ENCODE measurements around the gene PRICKLE4.

The PRICKLE4 gene

DNA sequence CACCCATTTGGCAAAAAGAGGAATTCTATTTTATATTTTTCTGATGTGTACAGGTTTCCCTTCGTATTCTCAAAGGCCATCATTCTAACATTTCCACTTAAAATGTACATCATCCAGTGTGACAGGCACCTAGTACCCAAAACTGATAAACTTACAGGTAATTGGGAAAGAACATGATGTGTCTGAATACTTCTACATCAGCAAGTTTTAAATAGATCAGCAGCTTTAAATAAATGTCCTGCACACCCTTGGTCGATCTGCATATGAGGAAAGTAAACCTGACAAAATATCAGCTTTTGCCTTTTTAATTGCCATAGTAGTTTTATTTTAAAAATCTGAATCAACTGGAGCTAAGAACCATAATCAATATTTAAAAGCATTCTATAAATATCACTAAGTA is 33.4 kb downstream of the PRICKLE4 start:
- Histone ChIP-seq H3K4ac (ENCODE audit: low read depth, low read length) (no peak overlapping the region), H2AFZ (ENCODE audit: insufficient read depth, low read length, poor library complexity) (no peak overlapping the region), H3K4me2 (ENCODE audit: low read length) (no peak overlapping the region), H3K4me3 (ENCODE audit: low read depth, low read length) (no peak overlapping the region), H2BK5ac (ENCODE audit: low read depth, low read length, poor library complexity) (no peak overlapping the region), H3K27me3 (ENCODE audit: insufficient read depth, low read length) (no peaks in the 10 kb centered on the region), H2BK12ac (ENCODE audit: low read length) (no peak overlapping the region), H3K9ac (ENCODE audit: low read length) (no peak overlapping the region), H3K18ac (ENCODE audit: low read length) (no peak overlapping the region), H4K12ac (ENCODE audit: low read depth, low read length) (no peak overlapping the region), H4K91ac (ENCODE audit: low read depth, low read length) (no peak overlapping the region), H3K36me3 (ENCODE audit: control insufficient read depth in 1 of 2, insufficient read depth in 2 of 2, low read length in 2 of 2) (no peaks in the 10 kb centered on the region), H4K8ac (ENCODE audit: low read depth, low read length) (no peak overlapping the region), H3K4me1 (ENCODE audit: control insufficient read depth in 1 of 2, insufficient read depth in 2 of 2, low read length in 2 of 2) (peaks cover 7% of the 10 kb centered on the region in 2 experiments), H3K9me3 (ENCODE audit: insufficient read depth, low read depth, low read length) (no peaks in the 10 kb centered on the region), H3K79me2 (ENCODE audit: control insufficient read depth, insufficient read depth, low read length, poor library complexity) (no peaks in the 10 kb centered on the region), H2AK5ac (ENCODE audit: low read length) (no peak overlapping the region), H2BK120ac (ENCODE audit: insufficient read depth, low read length, poor library complexity) (no peak overlapping the region), H3K79me1 (ENCODE audit: low read length) (peaks cover 12% of the 10 kb centered on the region), H3K23ac (ENCODE audit: low read length) (no peak overlapping the region), H3K27ac (ENCODE audit: low read depth, low read length) (no peak overlapping the region), H3K14ac (ENCODE audit: low read length) (no peak overlapping the region)
- no CpG with 5 or more reads among the region's 2 CpGs for WGBS (ENCODE audit: extremely low coverage, insufficient coverage, insufficient read length)
- DNase-seq: no peak

DNA sequence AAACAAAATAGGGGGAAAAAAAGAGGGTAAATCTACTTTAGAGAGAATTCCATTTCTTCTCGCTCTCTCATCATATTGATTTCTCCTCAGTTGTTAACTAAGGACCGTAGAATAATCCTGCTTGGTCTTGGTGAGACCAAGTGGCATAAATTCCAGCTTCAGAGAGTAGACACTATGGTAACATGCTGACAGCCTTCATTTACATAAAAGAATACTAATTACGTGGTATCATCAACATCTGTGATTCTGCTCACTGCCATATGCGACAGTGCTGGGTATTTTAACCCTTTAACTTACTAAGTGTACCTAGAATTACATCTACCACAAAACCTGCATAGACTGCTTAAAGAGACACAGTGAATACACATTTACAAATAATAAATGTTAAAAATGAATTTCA is 34.0 kb downstream of the PRICKLE4 start:
- no peak overlapping the region for H2BK12ac ChIP-seq (ENCODE audit: low read length)
- H4K12ac ChIP-seq (ENCODE audit: low read depth, low read length): no peak overlapping the region
- H3K79me2 ChIP-seq (ENCODE audit: control insufficient read depth, insufficient read depth, low read length, poor library complexity): no peaks in the 10 kb centered on the region
- no CpG with 5 or more reads among the region's 4 CpGs for WGBS (ENCODE audit: extremely low coverage, insufficient coverage, insufficient read length)
- H2AK5ac ChIP-seq (ENCODE audit: low read length): no peak overlapping the region
- no peak overlapping the region for H2AFZ ChIP-seq (ENCODE audit: insufficient read depth, low read length, poor library complexity)
- no peak overlapping the region for H4K91ac ChIP-seq (ENCODE audit: low read depth, low read length)
- no peak for DNase-seq
- no peaks in the 10 kb centered on the region for H3K36me3 ChIP-seq (ENCODE audit: control insufficient read depth in 1 of 2, insufficient read depth in 2 of 2, low read length in 2 of 2)
- no peak overlapping the region for H3K18ac ChIP-seq (ENCODE audit: low read length)
- no peak overlapping the region for H2BK5ac ChIP-seq (ENCODE audit: low read depth, low read length, poor library complexity)
- no peak overlapping the region for H3K23ac ChIP-seq (ENCODE audit: low read length)
- no peak overlapping the region for H3K9ac ChIP-seq (ENCODE audit: low read length)
- H4K8ac ChIP-seq (ENCODE audit: low read depth, low read length): no peak overlapping the region
- H3K4me3 ChIP-seq (ENCODE audit: low read depth, low read length): no peak overlapping the region
- peaks cover 7% of the 10 kb centered on the region in 2 experiments for H3K4me1 ChIP-seq (ENCODE audit: control insufficient read depth in 1 of 2, insufficient read depth in 2 of 2, low read length in 2 of 2)
- no peaks in the 10 kb centered on the region for H3K9me3 ChIP-seq (ENCODE audit: insufficient read depth, low read depth, low read length)
- H3K79me1 ChIP-seq (ENCODE audit: low read length): peaks cover 12% of the 10 kb centered on the region
- no peak overlapping the region for H2BK120ac ChIP-seq (ENCODE audit: insufficient read depth, low read length, poor library complexity)
- H3K27me3 ChIP-seq (ENCODE audit: insufficient read depth, low read length): no peaks in the 10 kb centered on the region
- H3K14ac ChIP-seq (ENCODE audit: low read length): no peak overlapping the region
- H3K4me2 ChIP-seq (ENCODE audit: low read length): no peak overlapping the region
- no peak overlapping the region for H3K4ac ChIP-seq (ENCODE audit: low read depth, low read length)
- no peak overlapping the region for H3K27ac ChIP-seq (ENCODE audit: low read depth, low read length)

DNA sequence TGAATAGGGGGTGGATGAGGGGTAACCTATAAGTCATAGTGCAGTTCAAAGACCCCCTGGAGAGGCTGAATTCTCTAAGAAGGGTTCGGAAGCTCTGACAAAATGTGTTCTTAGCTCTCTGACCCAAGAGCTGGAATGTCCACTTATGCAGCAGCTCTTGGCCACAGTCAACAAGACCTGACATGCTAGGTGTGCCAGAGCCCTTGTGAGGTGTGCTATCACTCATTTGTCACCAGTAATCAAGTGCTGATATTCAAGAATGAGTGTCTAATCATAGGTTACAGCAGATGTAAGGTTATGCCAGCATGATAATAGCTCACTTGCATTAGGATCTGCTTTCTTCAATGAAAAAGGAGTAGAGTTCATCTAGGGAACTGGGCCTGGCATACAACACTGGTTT is 35.0 kb downstream of the PRICKLE4 start:
- Histone ChIP-seq H3K23ac (ENCODE audit: low read length) (no peak overlapping the region), H4K8ac (ENCODE audit: low read depth, low read length) (peak overlapping the region; percentile 63), H2AFZ (ENCODE audit: insufficient read depth, low read length, poor library complexity) (no peak overlapping the region), H2BK5ac (ENCODE audit: low read depth, low read length, poor library complexity) (peak overlapping the region; percentile 87), H3K4me2 (ENCODE audit: low read length) (no peak overlapping the region), H3K9me3 (ENCODE audit: insufficient read depth, low read depth, low read length) (no peaks in the 10 kb centered on the region), H3K18ac (ENCODE audit: low read length) (peak overlapping the region; percentile 63), H3K4ac (ENCODE audit: low read depth, low read length) (peak overlapping the region; percentile 14), H3K79me1 (ENCODE audit: low read length) (peaks cover 12% of the 10 kb centered on the region), H4K91ac (ENCODE audit: low read depth, low read length) (peak overlapping the region; percentile 62), H3K9ac (ENCODE audit: low read length) (no peak overlapping the region), H3K27me3 (ENCODE audit: insufficient read depth, low read length) (no peaks in the 10 kb centered on the region), H3K36me3 (ENCODE audit: control insufficient read depth in 1 of 2, insufficient read depth in 2 of 2, low read length in 2 of 2) (no peaks in the 10 kb centered on the region), H4K12ac (ENCODE audit: low read depth, low read length) (peak overlapping the region; percentile 27), H3K14ac (ENCODE audit: low read length) (peak overlapping the region; percentile 76), H3K4me3 (ENCODE audit: low read depth, low read length) (no peak overlapping the region), H3K79me2 (ENCODE audit: control insufficient read depth, insufficient read depth, low read length, poor library complexity) (no peaks in the 10 kb centered on the region), H2AK5ac (ENCODE audit: low read length) (peak overlapping the region; percentile 92), H3K27ac (ENCODE audit: low read depth, low read length) (peak overlapping the region; percentile 81), H2BK12ac (ENCODE audit: low read length) (peak overlapping the region; percentile 20), H2BK120ac (ENCODE audit: insufficient read depth, low read length, poor library complexity) (peak overlapping the region; percentile 59), H3K4me1 (ENCODE audit: control insufficient read depth in 1 of 2, insufficient read depth in 2 of 2, low read length in 2 of 2) (peaks cover 7% of the 10 kb centered on the region in 2 experiments)
- no CpG with 5 or more reads among the region's 1 CpG for WGBS (ENCODE audit: extremely low coverage, insufficient coverage, insufficient read length)
- DNase-seq: no peak

DNA sequence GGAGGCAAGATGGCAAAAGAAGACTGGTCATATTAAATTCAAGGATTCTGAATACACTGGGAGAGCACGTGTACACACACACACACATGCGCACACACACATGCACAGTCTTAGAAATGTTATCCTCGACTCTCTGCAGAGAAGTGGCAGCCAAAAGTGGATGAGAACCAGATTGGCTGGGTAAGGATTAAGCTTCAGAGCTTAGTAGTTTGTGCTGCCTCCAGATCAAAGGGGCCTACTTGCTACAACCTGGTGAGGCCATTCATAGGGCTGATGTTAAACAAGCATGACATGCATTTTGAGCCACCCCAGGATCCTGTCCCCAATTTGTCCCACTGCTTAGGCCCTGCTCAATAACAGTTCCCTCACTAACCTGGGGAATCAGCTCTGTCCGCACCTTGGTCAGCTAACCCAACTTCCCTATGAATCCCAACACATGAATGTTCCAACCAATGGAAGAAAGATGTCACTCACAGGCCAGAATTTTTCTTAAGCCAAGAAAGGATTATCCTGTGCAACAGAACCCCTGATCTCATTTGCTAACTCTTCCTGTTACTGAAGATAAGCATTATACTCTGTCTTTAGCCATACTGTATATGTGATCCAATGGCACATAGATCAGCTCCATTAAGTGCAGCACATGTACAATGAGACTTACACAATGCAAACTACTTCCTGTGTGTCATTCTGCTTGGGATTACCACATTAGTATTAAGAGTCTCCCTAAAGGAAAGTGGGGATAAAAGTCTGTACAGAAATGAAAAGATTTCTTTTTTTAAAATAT is 37.9 kb downstream of the PRICKLE4 start:
- Histone ChIP-seq H3K27ac (ENCODE audit: low read depth, low read length) (no peak overlapping the region), H4K8ac (ENCODE audit: low read depth, low read length) (no peak overlapping the region), H3K18ac (ENCODE audit: low read length) (no peak overlapping the region), H3K4me1 (ENCODE audit: control insufficient read depth in 1 of 2, insufficient read depth in 2 of 2, low read length in 2 of 2) (peaks cover 7 to 9% of the 10 kb centered on the region in 2 experiments), H3K9me3 (ENCODE audit: insufficient read depth, low read depth, low read length) (no peaks in the 10 kb centered on the region), H2BK120ac (ENCODE audit: insufficient read depth, low read length, poor library complexity) (no peak overlapping the region), H3K4me3 (ENCODE audit: low read depth, low read length) (no peak overlapping the region), H3K23ac (ENCODE audit: low read length) (no peak overlapping the region), H3K9ac (ENCODE audit: low read length) (no peak overlapping the region), H2BK12ac (ENCODE audit: low read length) (no peak overlapping the region), H2AFZ (ENCODE audit: insufficient read depth, low read length, poor library complexity) (no peak overlapping the region), H3K14ac (ENCODE audit: low read length) (no peak overlapping the region), H4K91ac (ENCODE audit: low read depth, low read length) (no peak overlapping the region), H4K12ac (ENCODE audit: low read depth, low read length) (no peak overlapping the region), H3K4ac (ENCODE audit: low read depth, low read length) (no peak overlapping the region), H2AK5ac (ENCODE audit: low read length) (no peak overlapping the region), H3K79me1 (ENCODE audit: low read length) (peaks cover 12% of the 10 kb centered on the region), H3K36me3 (ENCODE audit: control insufficient read depth in 1 of 2, insufficient read depth in 2 of 2, low read length in 2 of 2) (no peaks in the 10 kb centered on the region), H3K4me2 (ENCODE audit: low read length) (no peak overlapping the region), H3K27me3 (ENCODE audit: insufficient read depth, low read length) (no peaks in the 10 kb centered on the region), H2BK5ac (ENCODE audit: low read depth, low read length, poor library complexity) (no peak overlapping the region), H3K79me2 (ENCODE audit: control insufficient read depth, insufficient read depth, low read length, poor library complexity) (no peaks in the 10 kb centered on the region)
- WGBS (ENCODE audit: extremely low coverage, insufficient coverage, insufficient read length): no CpG with 5 or more reads among the region's 4 CpGs
- no peak for DNase-seq
